ENCODE results near the gene ARID3B. TPM values are rescaled to one million over a fixed set of nuclear protein-coding genes. Genes with fewer than 3 reads are reported as not detected.

ARID3B gene
- total RNA-seq, 1 experiment from 2014 or later = 8.1 TPM

DNA sequence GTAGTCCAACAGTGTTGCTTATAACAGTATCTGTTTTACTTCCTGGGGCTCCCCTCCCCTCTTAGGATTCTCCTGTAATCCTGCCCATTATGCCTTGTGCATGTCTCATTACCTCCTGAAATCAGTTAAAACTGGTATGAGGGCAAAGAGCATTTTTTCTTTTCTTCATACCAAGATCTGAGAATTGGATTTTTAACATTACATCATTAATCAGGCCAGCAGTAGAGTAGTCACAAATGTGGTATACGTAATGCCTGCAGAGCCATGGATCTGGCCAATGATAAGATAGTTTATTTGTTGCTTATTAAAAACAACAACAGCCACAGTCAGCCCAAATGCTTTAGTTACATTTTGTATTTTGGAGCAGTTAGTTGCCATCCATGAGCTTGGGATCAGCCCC, 23.2 kb downstream of the ARID3B start:
- Histone ChIP-seq H2AFZ (ENCODE audit: low read depth, low read length, poor library complexity, severe bottlenecking) (no peak overlapping the region), H3K79me2 (ENCODE audit: insufficient read depth, low read length) (0 out of 2 replicates have a peak, but pooled peaks cover 4% of the 10 kb centered on the region), H3K4me3 (replicated peaks in 1 of 2; ENCODE audit: low read depth in 1 of 2, low read length in 2 of 2) (no peak overlapping the region), H3K9me3 (ENCODE audit: control insufficient read depth in 1 of 2, insufficient read depth in 1 of 2, low read depth in 1 of 2, low read length in 2 of 2) (no peaks in the 10 kb centered on the region), H4K20me1 (ENCODE audit: insufficient read depth) (0 out of 2 replicates have a peak, but pooled peaks cover 4% of the 10 kb centered on the region), H3K36me3 (ENCODE audit: control insufficient read depth in 1 of 2, insufficient read depth in 2 of 2, low read length in 2 of 2) (no peaks in the 10 kb centered on the region), H3K4me2 (ENCODE audit: low read length) (no peak overlapping the region), H3K27me3 (ENCODE audit: insufficient read depth, low read length) (no peaks in the 10 kb centered on the region), H3K4me1 (ENCODE audit: control insufficient read depth in 1 of 2, insufficient read depth in 2 of 2, low read length in 2 of 2) (no peaks in the 10 kb centered on the region), H3K9ac (ENCODE audit: low read length) (no peak overlapping the region), H3K27ac (ENCODE audit: low read depth, low read length) (no peak overlapping the region), H3K9me2 (ENCODE audit: insufficient read depth) (no peaks in the 10 kb centered on the region)
- ATAC-seq = no peak
- TF ChIP-seq CBX3 (IDR thresholded peaks at IDR 0.05; ENCODE audit: low read depth) = no peak
- intact Hi-C loops (cut with micrococcal nuclease) = no loop called here
- ChIA-PET POLR2A (no interaction called here), CTCF (no interaction called here), RAD21 (ENCODE audit: low non-redundant PET in 1 of 2, low total read pairs in 2 of 2, uncharacterized antibody in 2 of 2, unreplicated experiment in 2 of 2) (no interaction called here)
- BruUV-seq (replicated peaks) = no TSS peak
- DNase-seq (ENCODE audit: low read depth, low spot score) = no peak

DNA sequence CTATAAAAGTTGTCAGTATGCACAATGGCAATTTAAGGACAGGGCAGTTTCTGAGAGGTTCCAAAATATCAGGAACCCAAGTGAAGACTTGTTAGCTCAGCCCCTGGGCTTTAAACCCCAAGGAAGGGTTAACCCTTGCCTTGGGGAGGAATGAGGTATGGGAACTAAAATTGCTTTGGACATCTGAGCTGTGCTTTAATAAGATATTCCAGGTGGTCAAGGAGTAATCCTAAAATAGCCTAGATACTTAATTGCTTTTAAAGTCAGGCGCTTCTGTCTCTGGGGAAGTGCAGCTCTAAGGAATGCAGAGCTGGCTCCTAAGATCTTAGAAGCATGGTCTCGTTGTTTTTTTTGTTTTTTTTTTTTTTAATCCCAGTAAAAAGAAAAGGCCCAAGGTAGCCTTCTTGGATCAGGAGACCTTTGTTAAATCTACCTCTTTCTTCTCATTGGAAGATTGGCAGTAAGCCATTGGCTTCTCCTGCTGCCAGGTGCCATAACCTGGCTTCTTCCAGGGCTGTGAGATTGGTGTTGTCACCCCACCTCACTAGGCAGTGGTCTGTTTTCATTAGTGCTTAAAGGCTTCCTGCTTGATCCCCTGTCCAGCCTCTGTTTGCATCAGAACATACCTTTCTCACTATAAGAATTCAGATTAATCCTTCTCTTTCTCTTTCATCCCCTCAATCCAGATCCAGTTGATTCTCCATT, 24.5 kb downstream of the ARID3B start:
- RAD21 ChIA-PET (ENCODE audit: low non-redundant PET in 1 of 2, low total read pairs in 2 of 2, uncharacterized antibody in 2 of 2, unreplicated experiment in 2 of 2) = no interaction called here
- no peak for DNase-seq (ENCODE audit: low read depth, low spot score)
- H3K36me3 ChIP-seq (ENCODE audit: control insufficient read depth in 1 of 2, insufficient read depth in 2 of 2, low read length in 2 of 2) = no peaks in the 10 kb centered on the region
- no peak overlapping the region for H2AFZ ChIP-seq (ENCODE audit: low read depth, low read length, poor library complexity, severe bottlenecking)
- POLR2A ChIA-PET = no interaction called here
- ATAC-seq = no peak
- BruUV-seq (replicated peaks) = no TSS peak
- intact Hi-C loops (cut with micrococcal nuclease) = no loop called here
- no peak overlapping the region for H3K4me3 ChIP-seq (replicated peaks in 1 of 2; ENCODE audit: low read depth in 1 of 2, low read length in 2 of 2)
- H3K9ac ChIP-seq (ENCODE audit: low read length) = no peak overlapping the region
- no peaks in the 10 kb centered on the region for H3K9me2 ChIP-seq (ENCODE audit: insufficient read depth)
- H3K79me2 ChIP-seq (ENCODE audit: insufficient read depth, low read length) = 0 out of 2 replicates have a peak, but pooled peaks cover 4% of the 10 kb centered on the region
- no peaks in the 10 kb centered on the region for H3K4me1 ChIP-seq (ENCODE audit: control insufficient read depth in 1 of 2, insufficient read depth in 2 of 2, low read length in 2 of 2)
- no peak overlapping the region for H3K27ac ChIP-seq (ENCODE audit: low read depth, low read length)
- no peaks in the 10 kb centered on the region for H3K9me3 ChIP-seq (ENCODE audit: control insufficient read depth in 1 of 2, insufficient read depth in 1 of 2, low read depth in 1 of 2, low read length in 2 of 2)
- CTCF ChIA-PET = no interaction called here
- TF ChIP-seq CEBPB (IDR thresholded peaks at IDR 0.05; ENCODE audit: low read depth) (no peak), SRF (IDR thresholded peaks at IDR 0.05; ENCODE audit: low read depth) (no peak), ZFX (IDR thresholded peaks at IDR 0.05) (no peak), SIN3A (IDR thresholded peaks at IDR 0.05; ENCODE audit: low read depth) (no peak), TCF7L2 (IDR thresholded peaks at IDR 0.05; ENCODE audit: borderline replicate concordance, extremely low read depth, insufficient read depth, insufficient read length) (no peak), ZBTB33 (IDR thresholded peaks at IDR 0.05; ENCODE audit: extremely low read depth, insufficient replicate concordance, low read length) (no peak), CBX3 (IDR thresholded peaks at IDR 0.05; ENCODE audit: low read depth) (no peak), POLR2A (IDR thresholded peaks at IDR 0.05; ENCODE audit: borderline replicate concordance, extremely low read depth, insufficient read depth, insufficient read length) (no peak)
- H3K4me2 ChIP-seq (ENCODE audit: low read length) = no peak overlapping the region
- H4K20me1 ChIP-seq (ENCODE audit: insufficient read depth) = no peaks in the 10 kb centered on the region
- no peaks in the 10 kb centered on the region for H3K27me3 ChIP-seq (ENCODE audit: insufficient read depth, low read length)
